Psoas muscle (tissue), 8 donors: ENCODE results near the gene ARHGAP30. TPM values are rescaled to one million over a fixed set of nuclear protein-coding genes. Genes with fewer than 3 reads are reported as not detected.
"Not testable (repeated sequence)": the region's sequence is repeated elsewhere in the genome, so short reads cannot be mapped to it uniquely, and the experiment has no call there.

ENCODE experiments used
- ATAC-seq, 4 donors: fragments of 200-7000 bp; cut with Tn5 transposase; one replicate each; pipeline ENCODE4 v1.9.1; 2020; ENCODE audit warnings: moderate library complexity in 3 of 4, mild to moderate bottlenecking in 2 of 4
- DNase-seq, 2 donors: peaks; one replicate each; pipeline ENCODE4 v3.0.0-alpha.2; 2020
- H3K27ac ChIP-seq: fragments of 200-600 bp; one replicate; pipeline ENCODE4 v1.8.0; 2022
- H3K27me3 ChIP-seq, 3 donors: fragments of 200-600 bp in 1 of 3; one replicate each; pipeline versions ENCODE4 v1.6.1 to v1.8.0; 2013 to 2022; ENCODE audit warnings: low read length in 2 of 3, mild to moderate bottlenecking in 2 of 3, moderate library complexity in 1 of 3; ENCODE audit not compliant: insufficient read depth in 3 of 3
- H3K36me3 ChIP-seq, 2 donors: fragments of 200-600 bp in 1 of 2; one replicate each; pipeline versions ENCODE4 v1.6.1 to v1.8.0; 2013 to 2022; ENCODE audit warnings: low read depth in 1 of 2, mild to moderate bottlenecking in 1 of 2, moderate library complexity in 1 of 2; ENCODE audit not compliant: insufficient read depth in 1 of 2
- H3K4me1 ChIP-seq: fragments of 200-600 bp; one replicate; pipeline ENCODE4 v1.8.0; 2022
- H3K4me3 ChIP-seq: fragments of 200-600 bp; one replicate; pipeline ENCODE4 v1.8.0; 2022; ENCODE audit warnings: mild to moderate bottlenecking
- H3K9me3 ChIP-seq: fragments of 200-600 bp; one replicate; pipeline ENCODE4 v1.8.0; 2022
- WGBS, 3 donors: extraction: QIAGEN DNeasy Blood & Tissue Kit; methylation state at CpG; one replicate each; pipeline versions ENCODE4 v1.1.6 to v1.1.7; 2013; 5-methylcytosine and 5-hydroxymethylcytosine counted together
- intact Hi-C, 2 donors: fragments of 100-400 bp; cut with DNase I; formaldehyde crosslinking; loops; one replicate each; pipeline versions ENCODE4 v1.11.0 to v1.14.2; 2022
- polyA plus RNA-seq, 3 donors: library from polyadenylated mRNA; stranded (reverse); fragments of 200-250 nt; gene quantifications; one replicate each; pipeline ENCODE4 v1.2.3, GENCODE V29; 2013
- total RNA-seq, 4 donors: library from RNA; stranded (reverse); fragmentation: NEBNext Ultra II Directional in 2 of 4; extraction: Animal tissue kit (Norgen Biotek cat#: 25700) in 2 of 4; gene quantifications; one replicate each; pipeline versions ENCODE4 v1.2.1 to v1.2.4, GENCODE V29; 2021 to 2023
- TF ChIP-seq, protein P1 (sequence below): fragments of 200-600 bp; IDR thresholded peaks from one replicate; pipeline ENCODE4 v1.8.0; 2022; ENCODE audit warnings: antibody characterized with exemption
- donor health status: healthy with polysubstance abuse.
- donor health status: DM: no; HTN: no; CAD: no; lungs with moderate emphysema.
- donor health status: Bipolar disorder and iron deficiency.
- donor health status: healthy.
- donor health status: DM: yes; HTN: yes; CAD: no.
- donor health status: DM: no; HTN: no; CAD: no.
- donor health status: DM: no; HTN: no; CAD: no.
- donor health status: DM: yes; HTN: yes; CAD: no.

ARHGAP30 gene
- total and polyA plus RNA-seq, 7 donors = 0.44 to 3.3 (median 1.6) TPM

DNA sequence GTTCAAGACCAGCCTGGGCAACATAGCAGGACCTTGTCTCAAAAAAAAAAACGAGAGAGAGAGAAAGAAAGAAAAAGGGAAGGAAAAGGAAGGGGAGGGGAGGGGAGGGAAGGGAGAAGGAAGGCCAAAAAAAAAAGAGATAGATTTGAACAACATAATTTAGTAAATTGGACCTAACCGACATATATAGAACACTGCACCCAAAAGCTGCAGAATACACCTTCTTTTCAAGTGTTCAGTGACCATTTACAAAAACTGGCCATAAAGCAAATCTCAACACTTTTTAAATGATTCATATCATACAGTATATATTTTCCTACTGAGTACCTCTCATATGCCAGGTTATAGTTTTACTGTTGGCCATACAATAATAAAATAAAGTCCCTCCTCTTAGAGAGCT lies 37.8 kb downstream of the ARHGAP30 start:
- intact Hi-C loops = no loop called here
- H3K36me3 ChIP-seq = no peaks in the 10 kb centered on the region
- 71 to 81% (median 79%) methylated on average over 2 of the region's 2 CpGs for WGBS, 3 donors

DNA sequence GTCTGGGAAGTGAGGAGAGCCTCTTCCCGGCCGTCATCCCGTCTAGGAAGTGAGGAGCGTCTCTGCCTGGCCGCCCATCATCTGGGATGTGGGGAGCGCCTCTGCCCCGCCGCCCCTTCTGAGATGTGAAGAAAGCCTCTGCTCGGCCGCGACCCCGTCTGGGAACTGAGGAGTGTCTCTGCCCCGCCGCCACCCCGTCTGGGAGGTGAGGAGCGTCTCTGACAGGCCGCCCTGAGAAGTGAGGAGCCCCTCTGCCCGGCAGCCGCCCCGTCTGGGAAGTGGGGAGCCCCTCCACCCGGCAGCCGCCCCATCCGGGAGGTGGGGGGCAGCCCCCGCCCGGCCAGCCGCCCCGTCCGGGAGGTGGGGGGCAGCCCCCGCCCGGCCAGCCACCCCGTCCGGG lies 40.2 kb downstream of the ARHGAP30 start:
- H3K9me3 ChIP-seq, intact Hi-C loops, H3K27me3 ChIP-seq, H3K27ac ChIP-seq, H3K4me1 ChIP-seq, ATAC-seq, H3K36me3 ChIP-seq, DNase-seq, H3K4me3 ChIP-seq: not testable (repeated sequence)
- 96 to 98% (median 98%) methylated on average over 24 to 32 of the region's 32 CpGs for WGBS, 3 donors

More for the DNA sequence above, 37.8 kb downstream of the ARHGAP30 start:
- Histone ChIP-seq H3K9me3 (no peaks in the 10 kb centered on the region), H3K27ac (no peak overlapping the region), H3K4me1 (no peaks in the 10 kb centered on the region), H3K4me3 (no peak overlapping the region), H3K27me3 (no peaks in the 10 kb centered on the region)
- DNase-seq (no peak), ATAC-seq (no peak)
- TF ChIP-seq, protein P1, sequence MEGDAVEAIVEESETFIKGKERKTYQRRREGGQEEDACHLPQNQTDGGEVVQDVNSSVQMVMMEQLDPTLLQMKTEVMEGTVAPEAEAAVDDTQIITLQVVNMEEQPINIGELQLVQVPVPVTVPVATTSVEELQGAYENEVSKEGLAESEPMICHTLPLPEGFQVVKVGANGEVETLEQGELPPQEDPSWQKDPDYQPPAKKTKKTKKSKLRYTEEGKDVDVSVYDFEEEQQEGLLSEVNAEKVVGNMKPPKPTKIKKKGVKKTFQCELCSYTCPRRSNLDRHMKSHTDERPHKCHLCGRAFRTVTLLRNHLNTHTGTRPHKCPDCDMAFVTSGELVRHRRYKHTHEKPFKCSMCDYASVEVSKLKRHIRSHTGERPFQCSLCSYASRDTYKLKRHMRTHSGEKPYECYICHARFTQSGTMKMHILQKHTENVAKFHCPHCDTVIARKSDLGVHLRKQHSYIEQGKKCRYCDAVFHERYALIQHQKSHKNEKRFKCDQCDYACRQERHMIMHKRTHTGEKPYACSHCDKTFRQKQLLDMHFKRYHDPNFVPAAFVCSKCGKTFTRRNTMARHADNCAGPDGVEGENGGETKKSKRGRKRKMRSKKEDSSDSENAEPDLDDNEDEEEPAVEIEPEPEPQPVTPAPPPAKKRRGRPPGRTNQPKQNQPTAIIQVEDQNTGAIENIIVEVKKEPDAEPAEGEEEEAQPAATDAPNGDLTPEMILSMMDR = no peak

DNA sequence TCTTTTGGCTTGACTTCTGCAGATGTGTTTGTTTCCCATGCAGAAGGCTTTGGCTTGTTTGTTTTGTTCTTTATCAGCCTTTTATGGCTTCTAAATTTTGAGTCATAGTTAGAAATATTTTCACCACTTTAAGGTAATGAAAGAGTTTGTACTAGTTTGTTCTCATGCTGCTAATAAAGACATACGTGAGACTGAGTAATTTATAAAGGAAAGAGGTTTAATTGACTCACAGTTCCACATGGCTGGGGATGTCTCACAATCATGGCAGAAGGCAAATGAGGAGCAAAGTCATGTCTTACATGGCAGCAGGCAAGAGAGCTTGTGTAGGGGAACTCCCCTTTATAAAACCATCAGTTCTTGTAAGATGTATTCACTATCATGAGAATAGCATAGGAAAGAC lies 42.7 kb downstream of the ARHGAP30 start:
- H3K27ac ChIP-seq, ATAC-seq, H3K9me3 ChIP-seq, intact Hi-C loops, H3K4me3 ChIP-seq, H3K36me3 ChIP-seq, H3K4me1 ChIP-seq, DNase-seq: not testable (repeated sequence)
- peaks cover 0 to 11% (median 0%) of the 10 kb centered on the region in 3 donors for H3K27me3 ChIP-seq
- WGBS, 3 donors = 46 to 74% (median 60%) methylated on average over 1 of the region's 1 CpG

DNA sequence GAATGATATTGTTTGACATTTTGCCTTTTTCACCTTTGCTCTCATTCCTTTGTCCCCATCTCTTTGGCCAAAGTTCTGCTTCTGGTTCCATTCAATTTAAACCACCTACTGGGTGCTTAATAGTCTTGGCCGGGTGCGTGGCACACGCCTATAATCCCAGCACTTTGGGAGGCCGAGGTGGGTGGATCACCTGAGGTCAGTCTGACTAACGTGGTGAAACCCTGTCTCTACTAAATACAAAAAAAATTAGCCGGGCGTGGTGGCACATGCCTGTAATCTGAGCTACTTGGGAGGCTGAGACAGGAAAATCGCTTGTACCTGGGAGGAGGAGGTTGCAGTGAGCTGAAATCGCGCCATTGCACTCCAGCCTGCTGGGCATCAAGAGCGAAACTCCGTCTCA lies 47.3 kb downstream of the ARHGAP30 start:
- intact Hi-C loops, H3K36me3 ChIP-seq, H3K9me3 ChIP-seq, DNase-seq, H3K4me3 ChIP-seq, ATAC-seq, H3K4me1 ChIP-seq, H3K27ac ChIP-seq: not testable (repeated sequence)
- 88 to 92% (median 91%) methylated on average over 12 of the region's 12 CpGs for WGBS, 3 donors
- peaks cover 0 to 49% (median 3%) of the 10 kb centered on the region in 3 donors for H3K27me3 ChIP-seq

DNA sequence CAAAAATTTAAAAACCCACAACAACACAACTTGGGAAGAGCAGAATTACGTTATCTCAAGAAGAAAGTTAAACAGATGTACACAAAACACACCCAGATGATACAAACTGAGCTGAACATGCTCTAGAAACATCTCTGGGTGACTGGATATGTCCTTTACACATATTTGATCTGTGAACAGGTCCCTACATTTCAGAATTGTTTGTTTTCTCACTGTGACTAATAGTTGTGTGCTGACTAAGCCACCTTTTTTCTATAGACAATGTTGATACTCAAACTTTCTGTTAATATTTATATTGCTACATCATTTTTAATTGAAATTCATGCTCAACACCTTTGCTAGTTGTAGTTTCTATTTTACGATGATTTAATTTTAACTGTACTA lies 47.7 kb downstream of the ARHGAP30 start:
- Histone ChIP-seq H3K27ac (no peak overlapping the region), H3K36me3 (no peaks in the 10 kb centered on the region), H3K4me1 (peaks cover 6% of the 10 kb centered on the region), H3K4me3 (no peak overlapping the region), H3K27me3 (peaks cover 0 to 49% (median 3%) of the 10 kb centered on the region in 3 donors), H3K9me3 (no peaks in the 10 kb centered on the region)
- TF ChIP-seq, protein P1 = no peak
- 89 to 94% (median 93%) methylated on average over 2 of the region's 2 CpGs for WGBS, 3 donors
- DNase-seq (no peak), ATAC-seq (no peak)
- intact Hi-C loops = no loop called here

DNA sequence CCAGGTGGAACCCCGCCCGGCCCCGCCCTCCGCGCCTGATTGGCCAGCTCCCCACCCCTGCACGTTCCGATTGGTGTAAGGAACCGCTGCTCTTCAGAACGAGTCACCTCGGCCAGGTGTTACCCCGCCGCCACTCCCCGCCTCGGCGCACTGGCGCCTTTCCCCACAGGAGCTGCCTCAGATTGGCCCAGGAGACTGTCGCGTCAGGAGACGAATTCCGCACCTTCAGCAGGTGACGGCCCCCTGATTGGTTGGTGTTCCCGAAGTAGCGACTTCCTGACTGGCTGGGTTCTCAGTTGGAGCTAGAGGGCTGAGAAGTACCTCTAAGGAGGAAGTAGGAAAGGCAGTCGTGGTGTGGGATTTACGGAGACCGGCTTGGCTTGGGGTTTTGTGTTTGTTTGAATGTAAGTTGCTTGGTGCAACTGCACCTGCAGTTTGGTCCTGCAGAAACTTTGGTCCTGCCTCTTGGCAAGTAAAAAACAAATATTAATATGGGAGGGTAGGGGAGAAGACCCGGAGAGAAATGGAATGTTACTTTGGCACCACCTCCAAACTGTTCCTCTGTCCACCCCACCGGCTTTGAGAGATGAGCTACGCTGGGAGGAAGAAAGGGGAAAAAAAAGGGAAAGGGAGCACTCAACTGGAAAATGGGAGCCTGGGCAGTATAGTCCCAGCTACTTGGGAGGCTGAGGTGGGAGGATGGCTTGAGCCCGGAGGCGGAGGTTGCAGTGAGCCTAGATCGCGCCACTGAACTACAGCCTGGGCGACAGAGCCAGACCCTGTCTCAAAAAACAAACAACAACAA lies 48.3 kb downstream of the ARHGAP30 start:
- Histone ChIP-seq H3K27me3 (peaks cover 0 to 49% (median 3%) of the 10 kb centered on the region in 3 donors), H3K36me3 (no peaks in the 10 kb centered on the region), H3K27ac (peak overlapping the region; percentile 62), H3K4me3 (peak overlapping the region; percentile 70), H3K4me1 (peaks cover 6% of the 10 kb centered on the region), H3K9me3 (no peaks in the 10 kb centered on the region)
- WGBS, 3 donors = 16 to 21% (median 19%) methylated on average over 34 of the region's 34 CpGs
- DNase-seq = peak; percentile 67 to 75
- intact Hi-C loops = no loop called here
- peak; percentile 80 to 94 (median 81) for ATAC-seq
- TF ChIP-seq, protein P1 = no peak
